ENCODE measurements around the gene TRIP10. TPM values are rescaled to one million over a fixed set of nuclear protein-coding genes. Genes with fewer than 3 reads are reported as not detected.

Gene TRIP10
- total and polyA plus RNA-seq, 2 of the 13 experiments (the other 11 are each of a cell fraction or from before 2014, with no cell fraction given): 32.5 to 33.2 TPM

GRCh38 chr19:6752256-6753177 lies 13.0 kb downstream of the TRIP10 start (continued):
- TF ChIP-seq LCORL (IDR thresholded peaks at IDR 0.05) (no peak), LCORL (CRISPR knock-in tag; IDR thresholded peaks at IDR 0.05) (peak; percentile 13; the same call in 1 of the 2 replicates), SIX4 (CRISPR knock-in tag; IDR thresholded peaks at IDR 0.05) (no peak), SYNCRIP (IDR thresholded peaks at IDR 0.05; ENCODE audit: insufficient read depth, low read depth, low read length) (no peak), SETDB1 (CRISPR knock-in tag; IDR thresholded peaks at IDR 0.05; ENCODE audit: borderline replicate concordance) (no peak), ELF3 (CRISPR knock-in tag; IDR thresholded peaks at IDR 0.05) (no peak), SIN3A (IDR thresholded peaks at IDR 0.05; ENCODE audit: borderline replicate concordance, low read depth, low read length) (peak; percentile 54; the same call in 1 of the 2 replicates), ZNF256 (CRISPR knock-in tag; conservative IDR thresholded peaks at IDR 0.05) (no peak), AKNA (CRISPR knock-in tag; IDR thresholded peaks at IDR 0.05; ENCODE audit: borderline replicate concordance) (0 out of 2 replicates have a peak, but pooled peaks have one; percentile 32), NFKBIZ (CRISPR knock-in tag; IDR thresholded peaks at IDR 0.05) (no peak; the same call in 1 of the 2 replicates), ZNF543 (CRISPR knock-in tag; IDR thresholded peaks at IDR 0.05) (no peak), ZBTB20 (CRISPR knock-in tag; IDR thresholded peaks at IDR 0.05; ENCODE audit: borderline replicate concordance, low read depth) (no peak; the same call in 1 of the 2 replicates), KDM5B (CRISPR knock-in tag; IDR thresholded peaks at IDR 0.05; ENCODE audit: borderline replicate concordance) (peak; percentile 93), CSRNP1 (CRISPR knock-in tag; IDR thresholded peaks at IDR 0.05) (no peak; the same call in 1 of the 2 replicates), CENPBD1 (CRISPR knock-in tag; IDR thresholded peaks at IDR 0.05; ENCODE audit: borderline replicate concordance, low read depth) (no peak), ZNF512B (CRISPR knock-in tag; IDR thresholded peaks at IDR 0.05; ENCODE audit: borderline replicate concordance) (no peak; the same call in 1 of the 2 replicates), CENPX (CRISPR knock-in tag; IDR thresholded peaks at IDR 0.05) (no peak), MZF1 (CRISPR knock-in tag; IDR thresholded peaks at IDR 0.05; ENCODE audit: borderline replicate concordance) (no peak), ZFP82 (CRISPR knock-in tag; IDR thresholded peaks at IDR 0.05; ENCODE audit: borderline replicate concordance) (no peak)

All from HepG2 (cell line).